ENCODE measurements around the gene PAEP.

The PAEP gene

GRCh38 chr9:135604437-135605237, 43.1 kb downstream of the PAEP start:
- no peak for DNase-seq

GRCh38 chr9:135605238-135605781, 43.8 kb downstream of the PAEP start:
- no peak for DNase-seq

GRCh38 chr9:135606885-135607259, 45.3 kb downstream of the PAEP start:
- no peak for DNase-seq

- DNase-seq = no peak
Observed at GRCh38 chr9:135607401-135608293, 46.1 kb downstream of the PAEP start.

DNA sequence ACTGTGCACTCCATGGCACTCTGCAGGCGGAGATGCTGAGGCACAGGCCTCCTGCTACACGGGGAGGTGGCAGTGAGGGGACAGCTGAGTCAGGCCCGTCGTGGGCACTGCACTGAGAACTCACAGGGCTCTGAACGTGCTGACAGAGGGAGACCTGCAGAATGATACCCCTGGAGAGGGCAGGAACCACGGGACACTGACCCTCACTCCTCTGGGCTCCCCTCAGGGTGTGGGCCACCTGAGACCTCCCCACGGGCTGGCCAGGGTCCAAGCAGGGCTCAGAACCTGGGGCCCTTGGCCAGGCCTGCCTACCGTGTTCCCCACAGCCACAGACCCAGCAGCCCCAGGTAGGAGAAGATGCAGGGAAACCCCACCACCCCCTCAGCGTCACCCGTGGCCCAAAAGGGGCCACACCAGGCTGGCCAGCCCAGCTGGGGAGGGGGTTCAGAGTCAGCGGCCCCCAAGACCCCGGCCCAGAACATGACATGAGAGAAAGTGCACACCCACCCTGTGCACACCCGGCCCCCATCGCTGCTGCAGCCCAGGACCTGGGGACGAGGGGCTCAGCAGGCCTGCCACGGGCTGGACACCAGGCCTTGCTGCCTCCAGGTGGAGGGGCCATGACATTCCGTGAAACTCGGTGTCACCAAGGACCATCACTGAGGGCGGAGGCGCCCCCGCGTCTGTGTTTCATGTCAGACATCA, 46.9 kb downstream of the PAEP start:
- DNase-seq = no peak

DNA sequence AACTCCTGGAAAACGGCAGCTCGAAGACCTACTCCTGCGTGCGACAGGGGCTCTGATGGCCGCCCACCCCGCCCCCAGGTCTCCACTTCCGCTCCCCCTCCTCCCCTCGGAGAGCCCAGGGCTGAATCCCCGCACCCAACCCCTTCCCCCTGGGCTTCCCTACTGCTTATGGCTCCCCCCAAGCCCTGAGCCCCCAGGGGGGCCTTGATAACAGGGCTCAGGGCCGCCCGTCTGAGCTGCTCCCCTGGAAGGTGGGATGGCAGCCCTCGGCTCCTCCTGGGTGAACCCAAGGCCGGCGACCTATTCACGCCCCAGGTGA, 47.4 kb downstream of the PAEP start:
- no peak for DNase-seq

DNA sequence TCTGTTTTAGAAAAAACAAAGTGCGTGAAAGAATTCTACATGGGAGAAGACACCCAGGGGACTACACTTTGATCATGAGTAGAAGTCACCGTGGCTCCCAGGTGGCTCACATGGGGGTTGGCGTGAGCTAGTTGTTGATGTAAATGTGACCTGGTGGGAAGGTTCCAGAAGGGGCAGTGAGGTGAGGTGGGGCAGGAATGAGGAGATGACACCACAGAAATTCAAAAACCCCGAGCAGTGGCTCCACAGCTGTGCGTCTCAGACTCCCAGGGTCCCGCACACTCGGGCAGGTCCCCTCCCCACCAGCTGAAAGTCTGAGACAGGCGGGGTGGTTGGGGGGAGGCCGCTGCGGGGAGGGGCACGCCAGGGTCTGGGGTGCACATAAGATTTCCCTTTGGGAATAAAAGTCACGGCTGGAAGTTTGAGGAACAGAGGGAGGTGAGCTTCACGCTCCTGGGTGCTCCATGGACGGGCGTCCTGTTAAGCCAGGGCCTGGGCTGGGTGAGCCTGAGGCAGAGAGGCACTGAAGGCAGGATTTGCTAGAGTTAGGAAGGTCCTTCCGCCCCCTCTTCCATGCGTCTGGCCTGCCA, 47.9 kb downstream of the PAEP start:
- DNase-seq = no peak

GRCh38 chr9:135610290-135611141, 49.0 kb downstream of the PAEP start:
- DNase-seq = no peak

DNA sequence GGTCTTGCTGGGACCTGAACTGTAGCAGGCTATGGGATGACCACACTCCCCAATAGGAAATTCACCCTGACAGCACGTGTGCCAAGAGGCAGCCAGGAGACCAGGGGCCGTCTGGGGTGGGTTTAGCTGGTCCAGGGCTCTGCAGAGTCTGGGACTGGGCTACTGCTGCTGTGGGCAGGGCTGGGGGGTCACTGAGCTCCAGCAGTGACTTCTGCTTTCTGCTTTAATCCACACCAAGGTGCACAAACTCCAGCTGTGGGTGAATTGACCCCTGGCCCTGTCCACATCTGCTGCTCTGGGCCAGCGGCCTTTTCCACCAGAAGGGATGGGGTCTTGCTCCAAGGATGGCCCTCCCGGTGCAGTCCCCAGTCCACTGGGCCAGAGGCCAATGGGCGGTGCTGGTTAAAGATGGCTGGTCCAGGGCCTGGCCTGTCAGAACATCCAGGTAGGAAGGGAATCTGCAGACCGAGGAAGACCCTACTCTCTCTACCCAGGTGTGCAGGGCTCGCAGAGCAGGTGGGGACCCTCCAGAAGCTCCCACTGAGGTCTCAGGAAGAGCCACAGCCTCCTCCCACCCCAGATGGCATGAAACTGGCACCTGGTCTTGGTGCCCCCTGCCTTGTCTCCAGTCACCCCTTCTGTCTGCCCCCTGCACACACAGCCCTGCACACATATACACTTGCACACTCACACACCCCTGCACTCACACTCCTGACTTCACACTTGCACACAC, 49.8 kb downstream of the PAEP start:
- DNase-seq = no peak

- no peak for DNase-seq
Observed at GRCh38 chr9:135611875-135612209, 50.3 kb downstream of the PAEP start.

GRCh38 chr9:135612437-135612836, 50.9 kb downstream of the PAEP start:
- no peak for DNase-seq

- DNase-seq = no peak
Observed at GRCh38 chr9:135612981-135613910, 51.7 kb downstream of the PAEP start.

DNA sequence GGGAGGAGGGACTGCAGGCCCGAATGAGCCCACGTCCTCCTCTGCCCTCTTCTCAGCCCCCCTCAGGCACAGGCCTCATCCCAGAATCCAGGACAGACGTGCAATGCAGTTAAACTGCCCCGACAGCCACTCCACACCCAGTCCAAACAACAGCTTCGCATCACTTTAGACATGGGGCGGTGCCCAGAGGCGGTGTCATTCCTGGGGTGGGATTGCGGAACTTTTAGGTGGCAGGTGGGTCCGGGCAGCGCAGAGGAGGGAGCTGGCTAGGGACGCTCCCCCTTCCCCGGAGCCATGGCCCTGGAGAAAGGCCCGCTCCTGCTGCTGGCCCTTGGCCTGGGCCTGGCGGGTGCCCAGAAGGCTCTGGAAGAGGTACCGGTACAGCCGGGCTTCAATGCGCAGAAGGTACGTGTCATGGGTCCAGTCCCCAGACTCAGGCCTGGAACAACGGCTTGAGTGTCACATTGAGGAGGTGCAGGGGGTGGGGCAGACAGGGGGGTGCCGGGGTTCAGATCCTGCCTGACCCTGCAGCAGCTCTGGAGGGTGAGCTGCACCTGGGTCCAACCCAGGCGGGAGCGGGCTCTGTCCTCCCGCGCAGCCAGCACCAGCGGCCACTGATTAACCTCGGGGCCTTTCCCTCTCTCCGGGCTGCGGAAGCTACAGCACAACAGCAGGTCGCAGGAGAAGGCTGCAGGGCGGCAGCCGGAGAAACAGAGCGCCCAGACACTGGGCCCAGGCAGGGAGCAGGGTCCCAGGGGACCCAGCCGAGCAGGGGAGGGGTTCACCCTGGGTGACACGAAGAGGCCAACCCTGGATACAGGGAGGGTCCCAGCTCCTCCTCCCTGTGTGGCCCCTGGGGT, 52.6 kb downstream of the PAEP start:
- DNase-seq = no peak

- no peak for DNase-seq
Observed at GRCh38 chr9:135614821-135615665, 53.5 kb downstream of the PAEP start.

- DNase-seq = no peak
Observed at GRCh38 chr9:135615666-135616618, 54.4 kb downstream of the PAEP start.

All from NCI-H1048 (cell line).